Type B pancreatic cell (in vitro differentiated cells): ENCODE measurements around the gene LARGE2. TPM values are rescaled to one million over a fixed set of nuclear protein-coding genes. Genes with fewer than 3 reads are reported as not detected.

Source experiments
- DNase-seq: peaks from one replicate; pipeline ENCODE4 v3.0.0; 2021; ENCODE audit warnings: mixed read lengths; ENCODE audit not compliant: unreplicated experiment; ENCODE audit errors: extremely low spot score
- H3K27ac Mint-ChIP-seq: 2 replicates; pipeline ENCODE4 v1.8.0; 2021; ENCODE audit warnings: mild to moderate bottlenecking, mixed read lengths
- H3K27me3 Mint-ChIP-seq: 2 replicates; pipeline ENCODE4 v1.8.0; 2021; ENCODE audit warnings: mixed read lengths
- H3K36me3 Mint-ChIP-seq: 2 replicates; pipeline ENCODE4 v1.8.0; 2021; ENCODE audit warnings: mixed read lengths
- H3K4me1 Mint-ChIP-seq: one replicate; pipeline ENCODE4 v1.8.0; 2021; ENCODE audit warnings: mixed read lengths; ENCODE audit not compliant: unreplicated experiment
- H3K4me3 Mint-ChIP-seq: 2 replicates; pipeline ENCODE4 v1.8.0; 2021; ENCODE audit warnings: mild to moderate bottlenecking, mixed read lengths
- H3K9me3 Mint-ChIP-seq: 2 replicates; pipeline ENCODE4 v1.8.0; 2021; ENCODE audit warnings: mixed read lengths
- total RNA-seq: library from RNA; stranded (reverse); gene quantifications from 2 replicates; pipeline ENCODE4 v1.2.1, GENCODE V29; 2021; ENCODE audit warnings: low replicate concordance
- TF ChIP-seq, protein P1 (sequence below): fragments of 200-600 bp; sonication (generic); conservative IDR thresholded peaks from 2 replicates; pipeline ENCODE4 v1.5.0; 2021; ENCODE audit warnings: antibody characterized with exemption, mild to moderate bottlenecking

Gene LARGE2
- total RNA-seq, 1 donor from 2014 or later = 12.4 TPM

GRCh38 chr11:45924036-45924915, 1.8 kb downstream of the LARGE2 start:
- peaks cover 11% of the 10 kb centered on the region for H3K4me1 Mint-ChIP-seq
- TF ChIP-seq, protein P1, sequence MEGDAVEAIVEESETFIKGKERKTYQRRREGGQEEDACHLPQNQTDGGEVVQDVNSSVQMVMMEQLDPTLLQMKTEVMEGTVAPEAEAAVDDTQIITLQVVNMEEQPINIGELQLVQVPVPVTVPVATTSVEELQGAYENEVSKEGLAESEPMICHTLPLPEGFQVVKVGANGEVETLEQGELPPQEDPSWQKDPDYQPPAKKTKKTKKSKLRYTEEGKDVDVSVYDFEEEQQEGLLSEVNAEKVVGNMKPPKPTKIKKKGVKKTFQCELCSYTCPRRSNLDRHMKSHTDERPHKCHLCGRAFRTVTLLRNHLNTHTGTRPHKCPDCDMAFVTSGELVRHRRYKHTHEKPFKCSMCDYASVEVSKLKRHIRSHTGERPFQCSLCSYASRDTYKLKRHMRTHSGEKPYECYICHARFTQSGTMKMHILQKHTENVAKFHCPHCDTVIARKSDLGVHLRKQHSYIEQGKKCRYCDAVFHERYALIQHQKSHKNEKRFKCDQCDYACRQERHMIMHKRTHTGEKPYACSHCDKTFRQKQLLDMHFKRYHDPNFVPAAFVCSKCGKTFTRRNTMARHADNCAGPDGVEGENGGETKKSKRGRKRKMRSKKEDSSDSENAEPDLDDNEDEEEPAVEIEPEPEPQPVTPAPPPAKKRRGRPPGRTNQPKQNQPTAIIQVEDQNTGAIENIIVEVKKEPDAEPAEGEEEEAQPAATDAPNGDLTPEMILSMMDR = no peak
- H3K36me3 Mint-ChIP-seq = no peaks in the 10 kb centered on the region
- no peaks in the 10 kb centered on the region for H3K9me3 Mint-ChIP-seq
- H3K27ac Mint-ChIP-seq = peak overlapping the region; percentile 73
- H3K27me3 Mint-ChIP-seq = peaks cover 34% of the 10 kb centered on the region
- no peak for DNase-seq
- peak overlapping the region; percentile 82 for H3K4me3 Mint-ChIP-seq

GRCh38 chr11:45924927-45925326, 2.5 kb downstream of the LARGE2 start:
- peaks cover 34% of the 10 kb centered on the region for H3K27me3 Mint-ChIP-seq
- no peak for DNase-seq
- H3K4me3 Mint-ChIP-seq = no peak overlapping the region
- H3K9me3 Mint-ChIP-seq = no peaks in the 10 kb centered on the region
- TF ChIP-seq, protein P1 = no peak
- H3K27ac Mint-ChIP-seq = no peak overlapping the region
- peaks cover 13% of the 10 kb centered on the region for H3K4me1 Mint-ChIP-seq
- H3K36me3 Mint-ChIP-seq = peaks cover 2% of the 10 kb centered on the region

DNA sequence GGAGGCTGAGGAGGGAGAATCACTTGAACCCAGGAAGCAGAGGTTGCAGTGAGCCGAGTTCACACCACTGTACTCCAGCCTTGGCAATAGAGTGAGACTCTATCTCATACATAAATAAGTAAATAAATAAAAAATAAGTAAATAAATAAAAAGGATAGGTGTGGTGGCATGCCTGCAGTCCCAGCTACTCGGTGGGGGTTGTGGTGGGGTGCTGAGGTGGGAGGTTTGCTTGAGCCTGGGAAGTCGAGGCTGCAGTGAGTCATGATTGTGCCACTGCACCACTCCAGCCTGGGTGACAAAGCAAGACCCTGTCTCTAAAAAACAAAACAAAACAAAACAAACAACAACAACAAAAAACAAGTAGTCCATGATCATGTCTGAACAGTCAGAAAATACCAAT, 3.1 kb downstream of the LARGE2 start:
- TF ChIP-seq, protein P1 = no peak
- peaks cover 33% of the 10 kb centered on the region for H3K27me3 Mint-ChIP-seq
- H3K27ac Mint-ChIP-seq = peak overlapping the region; percentile 58
- H3K9me3 Mint-ChIP-seq = no peaks in the 10 kb centered on the region
- no peak for DNase-seq
- peaks cover 17% of the 10 kb centered on the region for H3K4me1 Mint-ChIP-seq
- H3K4me3 Mint-ChIP-seq = no peak overlapping the region
- peaks cover 4% of the 10 kb centered on the region for H3K36me3 Mint-ChIP-seq

DNA sequence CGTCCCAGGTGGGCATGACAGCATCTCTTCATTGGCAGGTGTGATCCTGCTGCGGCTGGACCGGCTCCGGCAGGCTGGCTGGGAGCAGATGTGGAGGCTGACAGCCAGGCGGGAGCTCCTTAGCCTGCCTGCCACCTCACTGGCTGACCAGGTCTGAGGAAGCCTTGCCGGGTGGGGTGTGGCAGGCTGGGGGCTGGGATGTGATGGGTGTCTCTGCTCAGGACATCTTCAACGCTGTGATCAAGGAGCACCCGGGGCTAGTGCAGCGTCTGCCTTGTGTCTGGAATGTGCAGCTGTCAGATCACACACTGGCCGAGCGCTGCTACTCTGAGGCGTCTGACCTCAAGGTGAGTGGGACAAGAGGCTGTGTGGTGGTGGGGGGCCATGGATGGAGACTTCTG, 3.5 kb downstream of the LARGE2 start:
- TF ChIP-seq, protein P1 = no peak
- Mint-ChIP-seq H3K9me3 (no peaks in the 10 kb centered on the region), H3K4me1 (peaks cover 17% of the 10 kb centered on the region), H3K4me3 (peak overlapping the region; percentile 20), H3K27me3 (peaks cover 28% of the 10 kb centered on the region), H3K36me3 (peaks cover 4% of the 10 kb centered on the region), H3K27ac (peak overlapping the region; percentile 58)
- peak; percentile 68 for DNase-seq

GRCh38 chr11:45926536-45927331, 4.3 kb downstream of the LARGE2 start:
- peak overlapping the region; percentile 58 for H3K27ac Mint-ChIP-seq
- H3K4me3 Mint-ChIP-seq = no peak overlapping the region
- TF ChIP-seq, protein P1 = no peak
- no peaks in the 10 kb centered on the region for H3K9me3 Mint-ChIP-seq
- peak; percentile 68 for DNase-seq
- peaks cover 22% of the 10 kb centered on the region for H3K27me3 Mint-ChIP-seq
- peaks cover 12% of the 10 kb centered on the region for H3K4me1 Mint-ChIP-seq
- peaks cover 7% of the 10 kb centered on the region for H3K36me3 Mint-ChIP-seq
